CD4-positive, alpha-beta memory T cell (primary cell): ENCODE data around the gene LILRA5. TPM values are rescaled to one million over a fixed set of nuclear protein-coding genes. Genes with fewer than 3 reads are reported as not detected.

Source experiments
- CTCF ChIA-PET: fragments of 350-600 bp; sonication (Branson Sonifier 250); formaldehyde crosslinking; loops from one replicate; lab custom pipeline; 2021; ENCODE audit warnings: inconsistent platforms; ENCODE audit not compliant: partially characterized antibody; lab: Charles Lee
- POLR2A ChIA-PET: fragments of 350-600 bp; sonication (Branson Sonifier 250); formaldehyde crosslinking; loops from one replicate; lab custom pipeline; 2021; ENCODE audit not compliant: partially characterized antibody; lab: Charles Lee
- DNase-seq, 5 donors: peaks; one replicate each; pipeline versions ENCODE4 v3.0.0 to v3.0.0-alpha.2; 2020 to 2022; ENCODE audit warnings: mixed read lengths in 1 of 5
- H3K27ac ChIP-seq: one replicate; pipeline ENCODE4 v1.7.0; 2013; ENCODE audit warnings: low read depth, low read length
- H3K27me3 ChIP-seq: 2 replicates; pipeline ENCODE4 v1.7.0; 2013; ENCODE audit warnings: mild to moderate bottlenecking, low read length, moderate library complexity; ENCODE audit not compliant: insufficient read depth
- H3K36me3 ChIP-seq: 2 replicates; pipeline ENCODE4 v1.7.0; 2013; ENCODE audit warnings: mild to moderate bottlenecking, low read length, moderate library complexity; ENCODE audit not compliant: insufficient read depth
- H3K4me1 ChIP-seq: 2 replicates; pipeline ENCODE4 v1.7.0; 2013; ENCODE audit warnings: mild to moderate bottlenecking, low read length, moderate library complexity; ENCODE audit not compliant: insufficient read depth
- H3K4me3 ChIP-seq, 2 donors: one replicate each; pipeline ENCODE4 v1.7.0; 2013; ENCODE audit warnings: low read length in 2 of 2, mild to moderate bottlenecking in 1 of 2
- H3K9me3 ChIP-seq, 2 donors: one replicate each; pipeline ENCODE4 v1.7.0; 2013; ENCODE audit warnings: low read length in 2 of 2, control low read depth in 1 of 2; ENCODE audit not compliant: control insufficient read depth in 1 of 2
- H3K27ac Mint-ChIP-seq, 7 donors: one replicate each; pipeline ENCODE4 v1.8.0; 2020 to 2021; ENCODE audit warnings: mixed read lengths in 7 of 7, mild to moderate bottlenecking in 6 of 7, inconsistent platforms in 3 of 7, moderate library complexity in 3 of 7
- H3K27me3 Mint-ChIP-seq, 2 donors: one replicate each; pipeline ENCODE4 v1.8.0; 2020 to 2021; ENCODE audit warnings: mixed read lengths in 2 of 2
- H3K36me3 Mint-ChIP-seq, 2 donors: one replicate each; pipeline ENCODE4 v1.8.0; 2020 to 2021; ENCODE audit warnings: mixed read lengths in 2 of 2, inconsistent platforms in 1 of 2, mild to moderate bottlenecking in 1 of 2
- H3K4me1 Mint-ChIP-seq, 4 donors: one replicate each; pipeline ENCODE4 v1.8.0; 2020 to 2021; ENCODE audit warnings: mixed read lengths in 4 of 4, mild to moderate bottlenecking in 1 of 4
- H3K4me3 Mint-ChIP-seq, 8 donors: one replicate each; pipeline ENCODE4 v1.8.0; 2020 to 2021; ENCODE audit warnings: mixed read lengths in 8 of 8, mild to moderate bottlenecking in 7 of 8, moderate library complexity in 6 of 8, inconsistent platforms in 3 of 8
- H3K9me3 Mint-ChIP-seq, 8 donors: one replicate each; pipeline ENCODE4 v1.8.0; 2020 to 2021; ENCODE audit warnings: mixed read lengths in 8 of 8, mild to moderate bottlenecking in 5 of 8, inconsistent platforms in 3 of 8, moderate library complexity in 1 of 8
- intact Hi-C: fragments of 100-400 bp; cut with micrococcal nuclease; formaldehyde crosslinking; loops from one replicate; pipeline ENCODE4 v1.15.1; 2023
- polyA plus RNA-seq, 2 donors: library from polyadenylated mRNA; unstranded; fragments of 300-500 nt; fragmentation: Illumina TruSeq; gene quantifications; one replicate each; pipeline ENCODE4 v1.2.3, GENCODE V29; 2021
- total RNA-seq, 2 experiments: library from RNA; stranded (reverse); gene quantifications; one replicate each; pipeline ENCODE4 v1.2.3, GENCODE V29; 2021

Gene LILRA5
- total and polyA plus RNA-seq, 4 experiments from 2014 or later = 0.36 to 0.38 TPM; not detected in 2

DNA sequence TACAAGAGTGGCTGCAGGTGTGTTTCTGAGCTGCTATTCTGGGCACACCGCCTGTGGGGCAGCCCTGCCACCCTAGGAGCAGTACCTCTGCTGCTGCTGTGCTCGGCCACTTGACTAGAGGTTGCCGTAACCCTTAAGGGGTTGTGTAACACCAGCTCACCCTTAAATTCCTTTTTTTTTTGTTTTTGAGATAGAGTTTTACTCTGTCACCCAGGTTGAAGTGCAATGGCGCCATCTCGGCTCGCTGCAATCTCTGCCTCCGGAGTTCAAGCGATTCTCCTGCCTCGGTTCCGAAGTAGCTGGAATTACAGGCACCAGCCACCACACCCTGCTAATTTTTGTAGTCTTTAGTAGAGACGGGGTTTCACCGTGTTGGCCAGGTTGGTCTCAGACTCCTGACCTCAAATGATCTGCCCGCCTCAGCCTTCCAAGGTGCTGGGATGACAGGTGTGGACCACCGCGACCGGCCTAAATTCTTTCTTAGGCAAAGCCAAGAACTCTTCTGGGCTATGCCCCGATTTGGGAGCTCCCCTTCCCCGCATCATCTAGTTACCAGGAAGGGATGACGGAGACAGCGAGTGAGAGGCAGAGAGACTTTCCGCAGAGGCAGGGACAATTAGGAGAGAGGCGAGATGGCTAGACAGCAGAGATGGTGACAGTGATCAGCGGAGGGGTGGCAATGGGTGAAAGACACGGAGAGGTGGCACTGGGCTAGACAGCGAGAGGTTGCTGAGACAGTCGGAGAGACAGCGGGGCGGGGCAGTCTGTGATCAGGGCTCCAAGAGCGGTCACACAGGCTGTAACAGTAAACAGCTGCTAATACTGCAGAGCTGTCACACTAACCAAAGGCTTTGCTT lies 4.4 kb upstream of the LILRA5 start:
- no peak for DNase-seq
- Mint-ChIP-seq H3K36me3 (no peaks in the 10 kb centered on the region), H3K27me3 (peaks cover 23 to 26% of the 10 kb centered on the region in 2 donors), H3K4me3 (no peak overlapping the region), H3K9me3 (no peaks in the 10 kb centered on the region), H3K27ac (no peak overlapping the region), H3K4me1 (no peaks in the 10 kb centered on the region)
- ChIA-PET POLR2A (no interaction called here), CTCF (interaction anchor here (18.5 kb wide), 1 partner anchor 73 kb away, joined by 279 read pairs; no protein-coding TSS in a partner anchor)
- intact Hi-C loops = no loop called here
- Histone ChIP-seq H3K36me3 (no peaks in the 10 kb centered on the region), H3K4me3 (no peak overlapping the region), H3K4me1 (no peaks in the 10 kb centered on the region), H3K9me3 (no peaks in the 10 kb centered on the region), H3K27ac (no peak overlapping the region), H3K27me3 (peaks cover 5% of the 10 kb centered on the region)

GRCh38 chr19:54316746-54317107 lies 3.8 kb upstream of the LILRA5 start:
- Mint-ChIP-seq H3K4me1 (no peaks in the 10 kb centered on the region), H3K9me3 (no peaks in the 10 kb centered on the region), H3K27ac (no peak overlapping the region), H3K36me3 (no peaks in the 10 kb centered on the region), H3K27me3 (peaks cover 22 to 29% of the 10 kb centered on the region in 2 donors), H3K4me3 (no peak overlapping the region)
- no peak for DNase-seq
- Histone ChIP-seq H3K9me3 (no peaks in the 10 kb centered on the region), H3K4me1 (no peaks in the 10 kb centered on the region), H3K36me3 (no peaks in the 10 kb centered on the region), H3K27me3 (peaks cover 5% of the 10 kb centered on the region), H3K27ac (no peak overlapping the region), H3K4me3 (no peak overlapping the region)
- CTCF ChIA-PET = interaction anchor here (18.5 kb wide), 1 partner anchor 74 kb away, joined by 279 read pairs; no protein-coding TSS in a partner anchor
- intact Hi-C loops = no loop called here
- POLR2A ChIA-PET = no interaction called here

DNA sequence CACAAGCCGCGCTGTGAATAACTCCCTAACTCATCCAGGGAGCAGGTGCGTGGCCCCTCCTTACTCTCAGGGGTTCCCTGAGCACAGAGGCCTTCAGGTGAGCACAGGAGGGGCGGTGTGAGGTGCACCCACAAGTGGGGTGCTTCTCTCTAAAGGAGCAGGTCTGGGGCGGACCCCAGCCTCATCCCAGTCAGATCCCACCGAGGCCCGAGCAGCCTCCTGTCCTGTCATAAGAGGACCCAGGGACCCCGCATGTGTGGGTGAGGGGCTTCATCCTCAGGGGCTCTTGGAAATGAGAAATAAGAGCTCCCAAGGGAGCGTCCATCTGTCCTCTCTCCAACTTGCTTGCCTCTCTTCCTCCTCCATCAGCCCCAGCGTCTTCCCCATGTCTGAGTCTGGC lies 3.0 kb upstream of the LILRA5 start:
- Mint-ChIP-seq H3K4me3 (no peak overlapping the region), H3K27me3 (peaks cover 18 to 28% of the 10 kb centered on the region in 2 donors), H3K36me3 (no peaks in the 10 kb centered on the region), H3K4me1 (peaks cover 0 to 1% (median 0%) of the 10 kb centered on the region in 4 donors), H3K9me3 (no peaks in the 10 kb centered on the region), H3K27ac (no peak overlapping the region)
- CTCF ChIA-PET = interaction anchor here (18.5 kb wide), 1 partner anchor 74 kb away, joined by 279 read pairs; no protein-coding TSS in a partner anchor
- Histone ChIP-seq H3K9me3 (no peaks in the 10 kb centered on the region), H3K4me3 (no peak overlapping the region), H3K4me1 (no peaks in the 10 kb centered on the region), H3K36me3 (no peaks in the 10 kb centered on the region), H3K27me3 (peaks cover 5% of the 10 kb centered on the region), H3K27ac (no peak overlapping the region)
- POLR2A ChIA-PET = no interaction called here
- intact Hi-C loops = no loop called here
- DNase-seq = no peak

GRCh38 chr19:54312011-54312410 lies 955 bp downstream of the LILRA5 start:
- ChIA-PET POLR2A (no interaction called here), CTCF (no interaction called here)
- Mint-ChIP-seq H3K4me3 (no peak overlapping the region), H3K4me1 (peaks cover 0 to 1% (median 0%) of the 10 kb centered on the region in 4 donors), H3K27me3 (peaks cover 22 to 29% of the 10 kb centered on the region in 2 donors), H3K9me3 (no peaks in the 10 kb centered on the region), H3K27ac (no peak overlapping the region), H3K36me3 (no peaks in the 10 kb centered on the region)
- Histone ChIP-seq H3K36me3 (no peaks in the 10 kb centered on the region), H3K4me1 (no peaks in the 10 kb centered on the region), H3K4me3 (no peak overlapping the region), H3K27me3 (peaks cover 5% of the 10 kb centered on the region), H3K27ac (no peak overlapping the region), H3K9me3 (no peaks in the 10 kb centered on the region)
- intact Hi-C loops = no loop called here
- DNase-seq = no peak

DNA sequence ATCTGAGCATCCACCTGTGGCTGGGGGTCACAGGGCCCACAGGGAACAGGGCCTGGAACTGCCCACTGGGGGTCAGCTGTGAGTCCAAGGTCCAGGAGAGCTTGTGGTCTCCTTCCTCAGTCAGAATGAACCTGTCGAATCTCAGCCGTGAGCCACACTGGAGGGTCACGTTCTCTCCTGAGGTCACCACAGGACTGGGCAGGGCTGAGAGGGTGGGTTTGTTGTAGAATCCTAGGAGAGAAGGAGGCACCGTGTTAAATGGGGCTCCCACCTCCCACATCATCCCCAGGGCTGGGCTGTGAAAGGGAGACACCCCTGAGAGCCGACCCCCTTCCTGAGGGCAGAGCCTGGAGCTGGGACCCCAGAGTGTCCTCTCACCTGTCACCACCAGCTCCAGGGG lies 1.5 kb downstream of the LILRA5 start:
- Mint-ChIP-seq H3K4me1 (peaks cover 0 to 1% (median 0%) of the 10 kb centered on the region in 4 donors), H3K36me3 (no peaks in the 10 kb centered on the region), H3K4me3 (no peak overlapping the region), H3K27me3 (peaks cover 22 to 29% of the 10 kb centered on the region in 2 donors), H3K9me3 (no peaks in the 10 kb centered on the region), H3K27ac (no peak overlapping the region)
- H3K4me1 ChIP-seq = no peaks in the 10 kb centered on the region
- H3K27me3 ChIP-seq = peaks cover 5% of the 10 kb centered on the region
- ChIA-PET CTCF (no interaction called here), POLR2A (no interaction called here)
- DNase-seq = no peak
- H3K36me3 ChIP-seq = no peaks in the 10 kb centered on the region
- H3K4me3 ChIP-seq = no peak overlapping the region
- intact Hi-C loops = no loop called here
- H3K9me3 ChIP-seq = no peaks in the 10 kb centered on the region
- H3K27ac ChIP-seq = no peak overlapping the region

DNA sequence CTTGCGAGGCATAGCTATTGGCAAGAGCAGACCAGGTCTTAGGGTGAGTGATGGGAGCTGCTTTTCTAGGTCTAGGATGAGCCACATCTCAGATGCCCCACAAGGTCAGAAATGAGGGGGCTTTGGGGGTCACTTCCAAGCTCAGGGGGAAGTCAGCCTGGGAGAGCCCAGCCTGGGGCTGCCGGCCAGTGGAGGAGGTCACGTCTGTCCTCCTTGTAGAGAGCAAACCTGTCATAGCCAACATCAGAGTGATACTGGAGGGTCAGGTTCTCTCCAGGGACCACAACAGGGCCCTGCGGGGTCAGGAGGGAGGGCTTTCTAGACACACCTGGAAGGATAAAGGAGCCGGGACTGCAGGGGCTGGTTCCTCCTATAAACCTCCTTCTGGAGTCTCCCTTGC lies 2.4 kb downstream of the LILRA5 start:
- Mint-ChIP-seq H3K4me1 (peaks cover 0 to 4% (median under 1%) of the 10 kb centered on the region in 4 donors), H3K27me3 (peaks cover 19 to 26% of the 10 kb centered on the region in 2 donors), H3K9me3 (no peaks in the 10 kb centered on the region), H3K36me3 (no peaks in the 10 kb centered on the region), H3K27ac (no peak overlapping the region), H3K4me3 (no peak overlapping the region)
- ChIA-PET CTCF (no interaction called here), POLR2A (no interaction called here)
- Histone ChIP-seq H3K36me3 (no peaks in the 10 kb centered on the region), H3K27me3 (peaks cover 5% of the 10 kb centered on the region), H3K9me3 (no peaks in the 10 kb centered on the region), H3K27ac (no peak overlapping the region), H3K4me3 (no peak overlapping the region), H3K4me1 (peaks cover 1% of the 10 kb centered on the region)
- intact Hi-C loops = no loop called here
- DNase-seq = no peak

DNA sequence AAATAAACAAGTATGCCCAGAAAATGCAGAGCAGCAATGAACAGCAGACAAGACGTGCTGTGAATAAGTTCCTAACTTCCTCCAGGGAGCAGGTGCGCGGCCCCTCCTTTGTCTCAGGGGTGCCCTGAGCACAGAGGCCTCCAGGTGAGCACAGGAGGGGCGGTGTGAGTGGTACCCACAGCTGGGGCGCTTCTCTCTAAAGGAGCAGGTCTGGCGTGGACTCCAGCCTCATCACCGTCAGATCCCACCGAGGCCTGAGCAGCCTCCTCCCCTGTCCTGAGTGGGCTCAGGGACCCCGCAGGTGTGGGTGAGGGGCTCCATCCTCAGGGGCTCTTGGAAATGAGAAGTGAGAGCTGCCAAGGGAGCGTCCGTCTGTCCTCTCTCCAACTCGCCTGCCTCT lies 3.2 kb downstream of the LILRA5 start:
- intact Hi-C loops = no loop called here
- H3K9me3 ChIP-seq = no peaks in the 10 kb centered on the region
- DNase-seq = no peak
- no peak overlapping the region for H3K4me3 ChIP-seq
- peaks cover 5% of the 10 kb centered on the region for H3K27me3 ChIP-seq
- no peak overlapping the region for H3K27ac Mint-ChIP-seq
- H3K4me1 ChIP-seq = peaks cover 8% of the 10 kb centered on the region
- H3K9me3 Mint-ChIP-seq = no peaks in the 10 kb centered on the region
- H3K27me3 Mint-ChIP-seq = peaks cover 19 to 26% of the 10 kb centered on the region in 2 donors
- no peaks in the 10 kb centered on the region for H3K36me3 Mint-ChIP-seq
- H3K27ac ChIP-seq = no peak overlapping the region
- H3K36me3 ChIP-seq = no peaks in the 10 kb centered on the region
- H3K4me1 Mint-ChIP-seq = peaks cover 2 to 12% (median 5%) of the 10 kb centered on the region in 4 donors
- no peak overlapping the region for H3K4me3 Mint-ChIP-seq
- ChIA-PET POLR2A (no interaction called here), CTCF (no interaction called here)
